SK-N-SH (cell line): ENCODE data around the gene PPP2R2B. TPM values are rescaled to one million over a fixed set of nuclear protein-coding genes. Genes with fewer than 3 reads are reported as not detected.

ENCODE experiments used
- CTCF ChIA-PET: fragments of 300-600, 350-600 bp; formaldehyde crosslinking; extraction: SDS; loops from one replicate; lab custom pipeline; 2021; lab: Yijun Ruan, JAX
- POLR2A ChIA-PET: fragments of 350-600 bp; sonication (Branson Sonifier 250); formaldehyde crosslinking; extraction: SDS; loops from one replicate; lab custom pipeline; 2020; ENCODE audit warnings: antibody characterized with exemption, inconsistent platforms; lab: Yijun Ruan, JAX
- DNase-seq: peaks from one replicate; pipeline ENCODE4 v3.0.0; 2012
- H2AFZ ChIP-seq: fragments of 200-600 bp; sonication (generic); 2 replicates; pipeline ENCODE4 v1.8.1; 2016; ENCODE audit warnings: antibody characterized with exemption, mild to moderate bottlenecking, low read depth
- H3F3A ChIP-seq: fragments of 200-600 bp; sonication (generic); replicated peaks from 2 replicates; pipeline ENCODE3; 2016; ENCODE audit warnings: antibody characterized with exemption, mild to moderate bottlenecking; ENCODE audit not compliant: insufficient read depth
- H3K27ac ChIP-seq, 2 experiments: fragments of 200-500 bp in 1 of 2; fragments of 200-600 bp in 1 of 2; sonication (Bioruptor generic) in 1 of 2; sonication (generic), shearing (Covaris generic) in 1 of 2; 2 replicates each; pipeline versions ENCODE4 v1.5.1 to v1.6.1; 2014 to 2016; ENCODE audit warnings: low read depth in 2 of 2, inconsistent platforms in 1 of 2, low read length in 1 of 2, mild to moderate bottlenecking in 1 of 2, mixed read lengths in 1 of 2
- H3K27me3 ChIP-seq: fragments of 200-600 bp; sonication (generic), shearing (Covaris generic); 2 replicates; pipeline ENCODE4 v1.6.1; 2016; ENCODE audit warnings: mixed run types; ENCODE audit not compliant: insufficient read depth
- H3K36me3 ChIP-seq, 2 experiments: fragments of 200-500 bp in 1 of 2; fragments of 200-600 bp in 1 of 2; sonication (Bioruptor generic) in 1 of 2; sonication (generic) in 1 of 2; replicated peaks in 1 of 2; 2 replicates each; pipeline versions ENCODE3 to v1.5.1; 2014 to 2016; ENCODE audit warnings: low read length in 1 of 2, mild to moderate bottlenecking in 1 of 2; ENCODE audit not compliant: insufficient read depth in 2 of 2, control insufficient read depth in 1 of 2
- H3K4me1 ChIP-seq, 2 experiments: fragments of 200-500 bp in 1 of 2; fragments of 200-600 bp in 1 of 2; sonication (Bioruptor generic) in 1 of 2; sonication (generic), shearing (Covaris generic) in 1 of 2; 2 replicates each; pipeline versions ENCODE4 v1.5.1 to v1.6.1; 2014 to 2016; ENCODE audit warnings: low read depth in 1 of 2, low read length in 1 of 2, mixed run types in 1 of 2; ENCODE audit not compliant: insufficient read depth in 2 of 2, control insufficient read depth in 1 of 2
- H3K4me2 ChIP-seq: fragments of 200-600 bp; sonication (generic), shearing (Covaris generic); 2 replicates; pipeline ENCODE4 v1.6.1; 2017; ENCODE audit warnings: mixed run types
- H3K4me3 ChIP-seq, 2 experiments: fragments of 200-500 bp in 1 of 2; fragments of 200-600 bp in 1 of 2; sonication (Bioruptor generic) in 1 of 2; sonication (generic), shearing (Covaris generic) in 1 of 2; 2 replicates each; pipeline versions ENCODE4 v1.5.1 to v1.8.1; 2014 to 2016; ENCODE audit warnings: low read depth in 2 of 2, inconsistent platforms in 1 of 2, low read length in 1 of 2, mild to moderate bottlenecking in 1 of 2, mixed read lengths in 1 of 2, moderate library complexity in 1 of 2
- H3K79me2 ChIP-seq: fragments of 200-600 bp; sonication (generic); 2 replicates; pipeline ENCODE4 v1.8.1; 2017; ENCODE audit warnings: mild to moderate bottlenecking; ENCODE audit not compliant: insufficient read depth
- H3K9ac ChIP-seq: fragments of 200-600 bp; sonication (generic); 2 replicates; pipeline ENCODE4 v1.6.1; 2017; ENCODE audit warnings: mixed run types
- H3K9me2 ChIP-seq: fragments of 200-600 bp; sonication (generic); 2 replicates; pipeline ENCODE4 v1.6.1; 2017; ENCODE audit warnings: mixed run types
- H3K9me3 ChIP-seq: fragments of 200-600 bp; sonication (generic); 2 replicates; pipeline ENCODE4 v1.6.1; 2017; ENCODE audit warnings: mixed run types, mild to moderate bottlenecking, moderate library complexity
- H4K20me1 ChIP-seq: fragments of 200-600 bp; sonication (generic); 2 replicates; pipeline ENCODE4 v1.6.1; 2017; ENCODE audit warnings: mild to moderate bottlenecking, mixed run types; ENCODE audit not compliant: insufficient read depth
- CTCF ChIP-seq: fragments of 200-600 bp; sonication (generic); IDR thresholded peaks from 2 replicates; pipeline ENCODE4 v1.6.1; 2017; ENCODE audit warnings: antibody characterized with exemption, mild to moderate bottlenecking, moderate library complexity
- ELF1 ChIP-seq: IDR thresholded peaks from 2 replicates; pipeline ENCODE4 v1.4.0; 2012
- EZH2phosphoT487 ChIP-seq: fragments of 200-600 bp; sonication (generic); IDR thresholded peaks from 2 replicates; pipeline ENCODE4 v1.6.1; 2017; ENCODE audit warnings: low read depth, mixed run types, mild to moderate bottlenecking, antibody characterized with exemption, moderate library complexity, borderline replicate concordance
- FOSL2 ChIP-seq: IDR thresholded peaks from 2 replicates; pipeline ENCODE4 v1.4.0; 2012; ENCODE audit warnings: low read depth, mild to moderate bottlenecking, moderate library complexity, borderline replicate concordance
- GABPA ChIP-seq: IDR thresholded peaks from 2 replicates; pipeline ENCODE4 v1.4.0; 2012; ENCODE audit warnings: low read depth, mild to moderate bottlenecking
- GATA2 ChIP-seq: sonication (generic); formaldehyde crosslinking; IDR thresholded peaks from 2 replicates; pipeline ENCODE4 v1.5.0; 2020; ENCODE audit warnings: mild to moderate bottlenecking, missing genetic modification reagents
- JUND ChIP-seq: IDR thresholded peaks from 2 replicates; pipeline ENCODE4 v1.4.0; 2012
- MEF2A ChIP-seq: IDR thresholded peaks from 2 replicates; pipeline ENCODE4 v1.4.0; 2012; ENCODE audit warnings: low read depth, borderline replicate concordance
- MXI1 ChIP-seq: IDR thresholded peaks from 2 replicates; pipeline ENCODE4 v1.6.1; 2012; ENCODE audit warnings: mild to moderate bottlenecking, low read depth, low read length, improper control_type of control experiment
- RAD21 ChIP-seq: IDR thresholded peaks from 2 replicates; pipeline ENCODE4 v1.6.1; 2012; ENCODE audit warnings: mild to moderate bottlenecking, low read length
- RCOR1 ChIP-seq: fragments of 150-350 bp; IDR thresholded peaks from 2 replicates; pipeline ENCODE4 v1.6.1; 2017; ENCODE audit warnings: antibody characterized with exemption, low read length
- SMC3 ChIP-seq: IDR thresholded peaks from 2 replicates; pipeline ENCODE4 v1.6.1; 2012; ENCODE audit warnings: low read depth, low read length, improper control_type of control experiment
- TAF1 ChIP-seq: IDR thresholded peaks from 2 replicates; pipeline ENCODE4 v1.6.1; 2012; ENCODE audit warnings: low read depth, mild to moderate bottlenecking, low read length, moderate library complexity, borderline replicate concordance
- TCF12 ChIP-seq: IDR thresholded peaks from 2 replicates; pipeline ENCODE4 v1.4.0; 2012
- TEAD4 ChIP-seq: IDR thresholded peaks from 2 replicates; pipeline ENCODE4 v1.4.0; 2012; ENCODE audit warnings: mild to moderate bottlenecking, borderline replicate concordance; ENCODE audit not compliant: insufficient read depth
- USF2 ChIP-seq: fragments of 150-350 bp; IDR thresholded peaks from 2 replicates; pipeline ENCODE4 v1.6.1; 2017; ENCODE audit warnings: antibody characterized with exemption, low read length, low read depth, borderline replicate concordance
- YY1 ChIP-seq: IDR thresholded peaks from 2 replicates; pipeline ENCODE4 v1.4.0; 2012; ENCODE audit warnings: low read depth, mild to moderate bottlenecking
- WGBS: methylation state at CpG from one replicate; pipeline ENCODE4 v1.1.6; 2017; ENCODE audit warnings: low lambda C conversion rate; 5-methylcytosine and 5-hydroxymethylcytosine counted together
- polyA plus RNA-seq, 3 experiments: library from polyadenylated mRNA; depleted of rRNA; stranded (reverse); fragments of >200 nt; gene quantifications; 2 replicates each; pipeline ENCODE4 v1.2.3, GENCODE V29; 2012
- TF ChIP-seq, protein P1 (sequence below): IDR thresholded peaks from 2 replicates; pipeline ENCODE4; 2012
- TF ChIP-seq, protein P2 (sequence below): fragments of 150-350 bp; IDR thresholded peaks from 2 replicates; pipeline ENCODE4 v1.6.1; 2016; ENCODE audit warnings: mild to moderate bottlenecking, low read depth, low read length
- TF ChIP-seq, protein P3 (sequence below): IDR thresholded peaks from 2 replicates; pipeline ENCODE4 v1.4.0; 2012; ENCODE audit warnings: low read depth, borderline replicate concordance

The PPP2R2B gene
- polyA plus RNA-seq, 1 of the 3 experiments (the other 2 are of a cell fraction): 11.4 TPM

DNA sequence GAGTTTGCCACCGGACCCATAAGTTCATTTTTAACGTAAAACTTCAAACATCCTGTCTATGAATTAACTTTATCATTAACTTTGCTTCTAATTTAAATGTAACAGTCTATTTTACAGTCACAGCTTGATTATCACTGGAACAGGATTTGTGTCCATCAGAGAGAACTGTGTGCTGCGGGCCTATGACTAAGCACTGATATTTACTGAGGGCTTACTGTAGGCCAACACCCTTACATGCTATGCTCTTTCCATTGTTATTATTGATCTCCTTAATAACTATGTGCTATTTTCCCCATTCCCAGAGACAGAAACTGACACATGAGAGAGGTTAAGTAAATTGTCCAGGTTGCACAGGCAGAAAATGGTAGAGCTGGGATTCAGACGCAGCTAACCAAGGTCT lies 338.6 kb downstream of the PPP2R2B start (continued):
- TF ChIP-seq YY1 (no peak), GABPA (no peak), ELF1 (no peak), TCF12 (no peak), JUND (no peak), TEAD4 (no peak), RCOR1 (no peak), TAF1 (no peak), RAD21 (no peak)
- TF ChIP-seq, protein P1, sequence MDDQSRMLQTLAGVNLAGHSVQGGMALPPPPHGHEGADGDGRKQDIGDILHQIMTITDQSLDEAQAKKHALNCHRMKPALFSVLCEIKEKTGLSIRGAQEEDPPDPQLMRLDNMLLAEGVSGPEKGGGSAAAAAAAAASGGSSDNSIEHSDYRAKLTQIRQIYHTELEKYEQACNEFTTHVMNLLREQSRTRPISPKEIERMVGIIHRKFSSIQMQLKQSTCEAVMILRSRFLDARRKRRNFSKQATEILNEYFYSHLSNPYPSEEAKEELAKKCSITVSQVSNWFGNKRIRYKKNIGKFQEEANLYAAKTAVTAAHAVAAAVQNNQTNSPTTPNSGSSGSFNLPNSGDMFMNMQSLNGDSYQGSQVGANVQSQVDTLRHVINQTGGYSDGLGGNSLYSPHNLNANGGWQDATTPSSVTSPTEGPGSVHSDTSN: no peak
- TF ChIP-seq, protein P2, sequence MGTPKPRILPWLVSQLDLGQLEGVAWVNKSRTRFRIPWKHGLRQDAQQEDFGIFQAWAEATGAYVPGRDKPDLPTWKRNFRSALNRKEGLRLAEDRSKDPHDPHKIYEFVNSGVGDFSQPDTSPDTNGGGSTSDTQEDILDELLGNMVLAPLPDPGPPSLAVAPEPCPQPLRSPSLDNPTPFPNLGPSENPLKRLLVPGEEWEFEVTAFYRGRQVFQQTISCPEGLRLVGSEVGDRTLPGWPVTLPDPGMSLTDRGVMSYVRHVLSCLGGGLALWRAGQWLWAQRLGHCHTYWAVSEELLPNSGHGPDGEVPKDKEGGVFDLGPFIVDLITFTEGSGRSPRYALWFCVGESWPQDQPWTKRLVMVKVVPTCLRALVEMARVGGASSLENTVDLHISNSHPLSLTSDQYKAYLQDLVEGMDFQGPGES: no peak

- Histone ChIP-seq H3K79me2 (no peaks in the 10 kb centered on the region), H3K9ac (no peak overlapping the region), H2AFZ (no peak overlapping the region), H3K27me3 (no peaks in the 10 kb centered on the region), H3K9me3 (no peaks in the 10 kb centered on the region), H3K4me2 (no peak overlapping the region), H3K4me3 (no peak overlapping the region), H3K4me1 (no peaks in the 10 kb centered on the region; a peak in 1 of 4 replicates), H3F3A (no peaks in the 10 kb centered on the region), H3K36me3 (no peaks in the 10 kb centered on the region), H3K9me2 (no peaks in the 10 kb centered on the region), H3K27ac (no peak overlapping the region), H4K20me1 (no peaks in the 10 kb centered on the region)
- POLR2A ChIA-PET: no interaction called here
- 89% methylated on average over 3 of the region's 3 CpGs for WGBS
- CTCF ChIA-PET: interaction anchor here (1.0 to 6.6 kb wide), 4 partner anchors 421 to 1040 kb away, joined by 3 to 176 read pairs (median 66); no protein-coding TSS in a partner anchor
- no peak for DNase-seq
- TF ChIP-seq RCOR1 (no peak), EZH2phosphoT487 (no peak), GATA2 (CRISPR knock-in tag) (no peak), RAD21 (no peak), CTCF (no peak), YY1 (no peak), USF2 (no peak), FOSL2 (no peak), SMC3 (no peak), MEF2A (no peak), ELF1 (no peak), MXI1 (no peak)
- TF ChIP-seq, protein P2: no peak
- TF ChIP-seq, protein P3, sequence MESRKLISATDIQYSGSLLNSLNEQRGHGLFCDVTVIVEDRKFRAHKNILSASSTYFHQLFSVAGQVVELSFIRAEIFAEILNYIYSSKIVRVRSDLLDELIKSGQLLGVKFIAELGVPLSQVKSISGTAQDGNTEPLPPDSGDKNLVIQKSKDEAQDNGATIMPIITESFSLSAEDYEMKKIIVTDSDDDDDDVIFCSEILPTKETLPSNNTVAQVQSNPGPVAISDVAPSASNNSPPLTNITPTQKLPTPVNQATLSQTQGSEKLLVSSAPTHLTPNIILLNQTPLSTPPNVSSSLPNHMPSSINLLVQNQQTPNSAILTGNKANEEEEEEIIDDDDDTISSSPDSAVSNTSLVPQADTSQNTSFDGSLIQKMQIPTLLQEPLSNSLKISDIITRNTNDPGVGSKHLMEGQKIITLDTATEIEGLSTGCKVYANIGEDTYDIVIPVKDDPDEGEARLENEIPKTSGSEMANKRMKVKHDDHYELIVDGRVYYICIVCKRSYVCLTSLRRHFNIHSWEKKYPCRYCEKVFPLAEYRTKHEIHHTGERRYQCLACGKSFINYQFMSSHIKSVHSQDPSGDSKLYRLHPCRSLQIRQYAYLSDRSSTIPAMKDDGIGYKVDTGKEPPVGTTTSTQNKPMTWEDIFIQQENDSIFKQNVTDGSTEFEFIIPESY: no peak
- TF ChIP-seq, protein P1: no peak
Observed at GRCh38 chr5:146538432-146538831, 340.1 kb downstream of the PPP2R2B start.
